HuH-7 (cell line): ENCODE measurements around the gene TPBGL.
"Not testable (repeated sequence)": the region's sequence is repeated elsewhere in the genome, so short reads cannot be mapped to it uniquely, and the experiment has no call there.

Experiments
- DNase-seq: peaks from one replicate; pipeline ENCODE4 v3.0.0; 2011; ENCODE audit warnings: low spot score

The TPBGL gene

DNA sequence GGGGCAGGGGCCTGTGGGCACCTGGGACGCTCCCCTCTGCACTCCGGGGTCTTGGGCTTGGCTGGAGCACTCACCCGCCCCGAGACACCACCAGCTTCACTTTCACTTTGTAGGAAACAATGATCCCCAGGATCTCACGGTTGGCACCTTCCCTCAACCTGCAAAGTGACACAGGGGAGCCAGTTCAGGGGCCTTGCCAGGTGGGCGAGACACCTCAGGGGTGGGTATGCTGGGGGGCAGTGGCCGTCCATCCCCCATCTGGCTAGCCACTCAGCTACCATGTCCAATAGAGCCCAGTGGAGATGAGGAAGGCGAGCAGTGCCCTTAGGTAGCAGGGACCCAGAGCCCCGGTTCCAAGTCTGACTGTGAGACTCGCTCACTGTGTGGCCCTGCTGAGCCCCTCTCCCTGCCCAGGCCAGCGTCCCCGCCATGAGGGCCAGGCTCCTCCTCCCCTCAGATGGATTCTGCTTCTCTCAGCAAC, 32.3 kb downstream of the TPBGL start:
- DNase-seq = no peak

GRCh38 chr11:75273411-75274391, 33.1 kb downstream of the TPBGL start:
- DNase-seq = no peak

- DNase-seq = not testable (repeated sequence)
Observed at GRCh38 chr11:75274716-75275115, 34.1 kb downstream of the TPBGL start.

GRCh38 chr11:75275581-75275980, 35.0 kb downstream of the TPBGL start:
- DNase-seq = no peak

DNA sequence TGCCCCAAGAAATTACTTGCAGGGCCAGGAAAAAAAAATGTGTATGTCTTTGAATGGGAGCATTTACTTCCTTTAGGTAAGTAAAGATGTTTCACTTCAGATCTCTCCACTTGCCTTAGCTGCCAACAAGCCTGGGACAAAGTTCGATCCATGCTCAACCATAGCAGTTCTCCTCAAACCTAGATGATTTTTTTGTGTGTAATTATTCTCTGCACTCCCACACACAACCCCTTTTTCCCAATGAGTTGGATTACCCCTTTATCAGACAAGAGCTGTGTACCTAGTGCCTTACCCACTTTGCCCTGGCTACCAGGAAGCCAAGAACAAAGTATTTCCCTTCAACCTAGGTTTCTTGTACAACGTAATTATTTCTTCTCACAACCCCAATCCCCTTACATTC, 35.6 kb downstream of the TPBGL start:
- DNase-seq = no peak

DNA sequence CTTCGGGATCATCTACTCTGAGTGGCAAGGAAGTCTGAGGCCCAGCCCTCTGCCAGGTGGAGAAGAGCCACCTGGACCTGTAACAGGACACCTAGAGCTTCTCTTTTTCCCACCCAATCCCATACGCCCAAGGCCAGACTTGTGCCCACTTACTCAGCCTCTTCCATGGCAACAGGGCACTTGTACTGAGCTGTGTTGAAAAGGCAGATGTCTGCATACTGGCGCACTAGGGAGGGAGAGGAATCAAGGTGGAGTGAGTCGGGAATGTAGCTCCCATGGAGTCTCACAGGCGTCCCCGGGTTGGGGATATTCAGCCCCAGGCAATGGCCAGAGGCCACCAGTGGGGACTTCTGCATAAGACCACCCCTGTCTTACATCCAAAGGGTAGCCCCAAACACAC, 36.1 kb downstream of the TPBGL start:
- DNase-seq = no peak

GRCh38 chr11:75277211-75277805, 36.7 kb downstream of the TPBGL start:
- DNase-seq = no peak

DNA sequence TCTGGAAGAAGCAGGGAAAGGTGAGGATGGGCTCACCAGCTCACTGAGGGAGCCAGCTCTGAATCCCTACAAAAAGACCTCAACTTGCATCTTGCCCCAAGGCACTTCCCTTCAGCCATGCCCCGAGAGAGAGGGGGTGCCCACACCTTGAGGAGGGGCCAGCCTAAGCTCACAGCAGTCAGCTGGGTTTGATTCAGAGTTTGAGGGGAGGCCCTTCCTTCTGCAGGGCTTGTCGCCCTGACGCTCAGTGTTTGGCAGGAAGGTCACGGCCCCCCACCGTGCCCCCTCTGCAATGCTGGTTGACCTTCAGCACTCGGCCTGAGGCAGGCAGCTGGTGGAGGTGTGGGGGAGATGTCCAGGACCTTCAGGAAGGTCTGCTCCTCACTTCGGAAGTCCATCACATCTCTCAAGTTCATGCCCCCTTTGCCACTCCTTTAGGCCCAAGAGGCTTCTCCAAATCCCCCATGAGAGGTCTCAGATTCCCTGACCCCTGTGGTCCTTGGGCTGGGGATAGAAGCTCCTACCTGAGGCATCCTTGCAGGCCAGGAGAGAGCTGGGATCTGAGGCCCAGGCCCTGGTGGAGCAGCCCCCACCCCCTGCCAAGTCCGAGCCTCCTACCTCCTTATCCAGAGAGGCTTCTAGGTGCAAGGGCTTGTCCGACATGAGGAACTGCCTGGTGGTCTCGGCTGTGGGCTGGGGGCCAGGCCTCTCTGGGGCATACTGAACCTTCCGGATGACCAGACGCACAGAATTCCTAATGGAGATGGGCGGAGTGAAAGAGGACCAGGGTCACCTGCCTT, 37.6 kb downstream of the TPBGL start:
- no peak for DNase-seq

DNA sequence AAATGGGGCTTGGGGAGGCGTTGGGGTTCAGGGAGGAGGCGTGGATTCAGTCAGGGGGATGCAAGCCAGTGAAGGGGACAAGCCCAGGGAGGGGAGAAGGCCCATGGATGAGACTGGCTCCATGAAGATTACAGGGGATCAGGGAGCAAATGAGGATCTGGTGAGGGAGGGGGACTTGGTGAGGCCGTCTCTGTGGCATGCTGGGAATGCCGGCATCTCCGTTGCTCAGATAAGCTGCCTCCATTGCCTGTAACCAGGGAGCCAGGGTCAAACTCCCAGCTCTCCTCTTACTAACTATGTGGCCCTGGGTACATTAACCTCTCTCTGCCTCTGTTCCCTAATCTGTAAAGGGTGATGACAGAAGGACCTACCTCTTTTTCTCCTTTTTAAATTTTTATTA, 38.7 kb downstream of the TPBGL start:
- no peak for DNase-seq

GRCh38 chr11:75280227-75280701, 39.7 kb downstream of the TPBGL start:
- peak; percentile 90 for DNase-seq

- no peak for DNase-seq
Observed at GRCh38 chr11:75280770-75281468, 40.3 kb downstream of the TPBGL start.

DNA sequence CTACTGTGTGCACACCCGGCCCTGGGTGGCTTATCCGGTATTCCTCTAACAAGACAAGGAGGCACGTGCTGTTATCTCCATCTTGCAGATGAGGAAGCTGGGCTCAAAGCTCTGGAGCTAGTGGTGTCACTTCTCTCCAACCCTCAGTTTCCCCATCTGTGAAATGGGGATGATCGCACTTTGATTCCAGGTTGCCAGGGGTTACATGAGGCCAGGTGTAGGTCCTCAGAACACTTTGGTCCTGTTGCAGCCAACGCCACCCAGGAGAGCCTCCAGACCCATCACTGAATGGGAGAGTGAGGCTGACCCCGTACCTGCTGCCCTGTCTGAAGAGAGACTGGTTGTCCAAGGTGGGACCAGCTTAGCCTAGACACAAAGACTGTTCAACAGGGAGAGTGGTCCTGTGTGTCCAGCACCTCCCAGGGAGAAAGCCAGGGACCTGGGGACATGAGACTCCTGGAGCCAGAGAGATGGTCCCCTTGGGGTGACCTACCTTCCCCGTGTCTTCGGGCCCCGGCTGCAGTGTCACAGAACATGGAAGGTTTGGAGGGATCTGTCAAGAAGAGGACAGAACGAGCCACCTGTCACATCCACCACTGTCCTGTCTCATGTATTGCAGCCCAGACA, 41.0 kb downstream of the TPBGL start:
- no peak for DNase-seq

- no peak for DNase-seq
Observed at GRCh38 chr11:75283391-75283931, 42.9 kb downstream of the TPBGL start.

- DNase-seq = no peak
Observed at GRCh38 chr11:75285776-75286360, 45.3 kb downstream of the TPBGL start.

DNA sequence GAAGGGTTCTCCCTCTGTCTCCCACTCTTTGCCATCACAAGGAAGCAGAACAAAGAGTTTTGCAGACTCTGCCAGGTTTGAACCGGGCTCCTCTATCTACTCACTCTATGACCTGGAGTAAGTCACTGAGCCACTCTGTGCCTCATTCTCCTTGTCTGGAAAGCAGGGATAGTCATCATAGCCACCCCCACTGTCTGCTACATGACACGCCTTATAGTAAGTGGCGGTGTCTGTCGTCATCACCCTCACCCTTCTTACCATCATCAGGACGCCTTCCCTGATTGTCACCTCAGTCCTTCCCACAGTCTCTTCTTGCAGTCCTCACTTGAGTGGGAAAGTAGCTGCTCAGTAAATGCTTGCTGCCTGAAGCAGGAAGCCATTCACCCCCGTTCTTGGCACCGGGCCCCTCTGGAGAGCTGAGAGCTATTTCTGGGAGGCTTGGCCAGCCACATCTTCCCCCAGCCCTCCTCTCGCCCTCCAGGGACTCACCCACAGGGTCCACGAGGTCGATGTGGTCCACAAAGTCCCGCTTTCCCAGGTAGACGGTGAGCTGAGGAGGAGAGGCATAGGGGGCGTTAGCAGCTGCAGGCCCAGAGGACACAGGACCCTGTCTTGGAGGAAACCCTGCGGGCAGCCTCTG, 46.4 kb downstream of the TPBGL start:
- no peak for DNase-seq

GRCh38 chr11:75287579-75287978, 47.0 kb downstream of the TPBGL start:
- DNase-seq = no peak

GRCh38 chr11:75289511-75289760, 48.9 kb downstream of the TPBGL start:
- no peak for DNase-seq

DNA sequence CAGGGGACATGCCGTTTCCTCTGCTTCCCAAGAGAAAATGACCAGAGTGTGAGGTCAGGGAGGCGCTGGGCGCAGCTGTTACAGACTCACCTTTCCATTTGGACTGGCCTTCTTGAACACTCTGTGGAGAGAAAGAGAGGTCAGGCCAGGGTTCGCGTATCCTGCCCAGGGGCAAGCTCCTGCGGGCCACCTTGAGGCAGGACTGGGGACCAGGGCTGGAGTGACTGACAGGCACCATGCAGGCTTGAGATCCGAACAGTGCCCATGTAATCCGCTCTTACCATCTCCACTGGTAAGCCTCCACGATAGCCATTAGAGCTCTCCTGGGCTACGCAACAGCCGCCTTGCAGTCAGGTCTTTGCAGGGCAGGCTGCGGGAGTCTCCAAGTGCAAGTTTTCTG, 49.3 kb downstream of the TPBGL start:
- no peak for DNase-seq

DNA sequence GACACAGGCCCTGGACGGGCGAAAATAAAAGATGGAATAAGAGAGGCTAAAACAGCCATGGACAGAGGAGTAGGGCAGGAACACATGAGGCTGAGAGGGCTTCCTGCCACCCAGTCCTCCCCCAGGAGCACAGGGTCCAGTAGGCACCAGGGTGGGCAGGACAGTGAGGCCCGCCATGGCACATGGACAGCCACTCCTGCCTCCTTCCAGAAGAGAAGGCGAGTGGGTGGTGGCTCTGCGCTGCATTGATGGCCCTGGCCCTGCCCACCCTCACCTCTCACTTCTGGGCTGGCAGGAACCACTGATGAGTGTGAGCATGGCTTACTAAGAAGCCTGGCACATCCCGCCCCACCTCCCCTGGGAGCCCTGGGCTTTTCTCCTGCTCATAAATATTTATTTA, 51.2 kb downstream of the TPBGL start:
- no peak for DNase-seq

GRCh38 chr11:75292943-75293342, 52.4 kb downstream of the TPBGL start:
- DNase-seq = no peak
